GF-D8 (cell line): ENCODE results near the gene UST.
"Not testable (repeated sequence)": the region's sequence is repeated elsewhere in the genome, so short reads cannot be mapped to it uniquely, and the experiment has no call there.

ENCODE experiments used
- DNase-seq: peaks from one replicate; lab custom pipeline; 2025; lab: John Stamatoyannopoulos, UW

The UST gene

DNA sequence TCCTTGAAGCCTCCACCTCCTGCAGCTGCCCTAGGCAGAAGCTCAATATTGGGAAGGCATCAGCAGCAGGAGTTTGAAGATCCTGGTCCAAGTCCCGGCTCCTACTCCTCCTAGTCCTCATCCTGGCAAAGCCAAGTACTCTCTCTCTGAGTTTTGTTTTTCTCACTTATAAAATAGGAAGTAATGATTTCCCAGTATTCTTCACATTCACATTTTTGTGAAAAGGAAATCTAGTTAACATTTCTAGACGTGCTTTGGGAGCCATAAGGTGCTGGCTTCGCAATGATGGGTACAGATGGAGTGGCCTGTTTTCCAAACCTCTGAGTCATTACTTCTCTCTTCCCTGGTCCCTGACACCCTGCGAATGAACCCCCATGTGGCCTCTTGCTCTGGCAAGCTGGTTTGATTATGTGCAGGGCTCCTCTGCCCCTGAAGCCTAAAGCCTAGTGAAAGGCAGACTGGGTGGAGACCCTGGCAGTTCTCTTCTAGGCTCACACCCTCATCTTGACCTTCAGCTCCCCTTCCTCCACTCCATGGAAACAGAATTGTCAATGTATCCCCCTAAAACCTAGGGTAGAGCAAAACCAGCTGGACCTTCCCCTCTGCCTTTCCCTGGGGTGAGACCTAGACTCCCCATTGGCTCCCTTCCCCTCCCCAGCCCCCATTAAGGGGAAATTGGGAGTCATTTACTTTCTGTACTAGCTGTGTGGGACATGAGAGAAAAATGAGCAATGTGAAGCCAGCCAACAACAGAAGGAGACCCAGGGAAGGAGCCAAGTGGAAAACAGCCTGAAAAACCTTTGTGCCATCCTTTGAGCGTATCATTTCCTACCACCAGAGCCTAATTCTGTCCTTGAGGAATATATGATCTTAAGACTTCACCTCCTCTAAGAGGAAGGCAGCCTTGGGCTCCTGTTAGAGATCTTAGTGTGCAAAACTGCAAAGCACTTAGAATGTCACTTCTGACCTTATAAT lies 158.4 kb downstream of the UST start:
- no peak for DNase-seq

GRCh38 chr6:148905901-148906300 lies 159.1 kb downstream of the UST start:
- DNase-seq = no peak

DNA sequence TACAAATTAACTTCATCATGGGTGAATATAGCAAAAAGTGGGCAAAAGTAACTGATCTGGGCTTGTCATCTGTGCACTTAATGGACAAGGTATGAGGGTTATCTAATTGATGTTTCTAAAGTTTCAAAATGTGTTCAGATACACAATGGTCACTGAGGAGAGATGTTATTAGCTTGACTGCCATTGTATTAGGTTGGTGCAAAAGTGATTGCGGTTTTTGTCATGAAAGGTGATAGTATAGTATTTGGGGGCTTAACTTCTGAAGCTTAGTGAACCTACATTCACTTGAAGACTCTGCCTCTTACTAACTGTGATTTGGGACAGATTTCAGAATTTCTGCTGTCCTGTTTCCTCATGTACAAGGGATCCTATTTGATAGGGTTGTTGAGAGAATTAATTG lies 159.6 kb downstream of the UST start:
- DNase-seq = no peak

DNA sequence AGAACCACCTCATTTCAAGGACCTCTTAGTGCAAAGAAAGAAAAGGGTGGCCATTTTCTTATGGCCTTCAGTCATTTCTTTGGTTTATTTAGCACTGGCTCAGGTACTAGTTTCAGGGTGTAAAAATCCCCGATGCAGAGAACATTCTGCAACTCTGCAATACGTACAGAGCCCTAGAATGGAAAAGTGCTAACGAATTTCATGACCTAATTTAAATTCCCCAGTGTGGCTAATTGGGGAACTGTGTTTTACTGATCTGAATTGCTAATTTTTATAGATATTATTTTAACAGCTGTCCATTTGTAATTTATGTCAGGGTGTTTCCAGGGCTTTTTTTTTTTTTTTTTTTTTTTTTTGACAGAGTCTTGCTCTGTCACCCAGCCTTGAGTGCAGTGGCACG lies 160.7 kb downstream of the UST start:
- DNase-seq = no peak

- no peak for DNase-seq
Measured at GRCh38 chr6:148912252-148912651, 165.4 kb downstream of the UST start.

GRCh38 chr6:148915810-148916209 lies 169.0 kb downstream of the UST start:
- no peak for DNase-seq

DNA sequence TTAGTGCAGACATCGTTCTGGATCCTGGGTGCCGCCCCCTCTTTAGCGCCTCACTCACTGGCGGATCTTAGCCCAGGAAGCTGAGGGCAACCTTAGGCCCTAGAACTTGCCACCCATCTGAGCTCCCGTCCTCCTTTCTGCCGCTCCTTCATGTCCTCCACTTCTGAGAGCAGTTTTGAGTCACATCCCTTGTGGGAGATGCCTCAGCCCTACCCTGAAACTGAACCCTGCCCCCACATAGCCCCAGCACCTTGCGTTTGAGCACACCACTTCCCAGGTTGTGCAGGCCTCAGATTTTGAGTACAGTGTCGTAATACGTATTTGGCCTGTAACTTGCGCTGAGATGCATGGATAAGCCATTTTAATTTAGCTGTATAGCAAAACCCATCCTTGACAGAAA lies 169.7 kb downstream of the UST start:
- not testable (repeated sequence) for DNase-seq

DNA sequence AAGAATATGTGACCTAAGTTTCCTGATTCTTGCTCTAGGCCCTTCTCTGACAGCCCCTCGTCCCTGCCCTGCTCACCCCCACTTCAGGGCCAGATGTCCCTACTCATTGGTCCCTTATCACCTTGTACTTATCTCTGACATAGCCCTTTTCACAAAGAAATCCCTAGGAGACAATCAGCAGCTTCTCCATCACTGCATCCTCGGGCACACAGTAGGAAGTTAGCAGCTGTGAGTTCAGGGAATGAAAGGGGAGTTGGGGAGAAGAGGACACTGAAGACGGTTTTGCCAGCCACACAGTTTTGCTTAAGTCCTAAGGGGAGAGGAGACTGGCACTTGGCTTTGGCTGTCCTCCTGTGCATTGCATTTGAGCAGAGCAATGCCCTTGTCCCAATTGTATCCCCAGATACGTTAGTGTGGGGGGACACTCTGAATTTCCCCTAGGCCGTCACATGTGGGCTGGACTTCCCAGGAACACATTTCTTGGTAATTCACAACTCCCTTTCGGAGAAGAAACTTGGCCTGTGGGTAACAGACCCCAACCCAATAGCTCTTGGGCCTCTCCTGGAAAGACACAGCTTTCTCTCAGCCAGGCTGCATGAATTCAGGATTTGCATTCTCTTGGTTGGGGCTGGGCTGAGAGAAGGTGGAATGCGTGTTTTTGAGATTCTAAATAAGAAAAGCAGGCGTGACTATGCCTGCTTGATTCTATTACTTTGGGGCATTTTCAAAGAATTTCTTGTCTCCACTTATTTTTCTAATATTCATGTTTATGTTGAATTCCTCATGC lies 177.6 kb downstream of the UST start:
- DNase-seq = no peak

DNA sequence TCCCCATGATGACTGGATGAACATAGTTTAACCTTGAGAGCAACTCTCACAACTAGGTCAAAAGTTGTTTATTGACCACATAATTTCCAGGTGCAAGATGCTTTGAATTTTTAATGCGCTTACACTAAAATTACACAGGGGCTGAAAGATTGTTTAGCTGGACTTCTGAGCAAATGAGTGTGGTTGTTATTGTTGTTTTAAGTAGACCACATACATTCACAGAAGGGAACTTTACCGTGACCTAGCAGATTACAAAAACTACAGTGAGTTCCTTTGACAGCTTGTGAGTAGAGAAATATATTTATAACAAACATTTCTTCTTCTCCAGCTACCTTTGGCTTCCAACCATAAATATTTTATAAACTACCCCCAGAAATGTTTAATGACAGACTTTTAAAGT lies 178.9 kb downstream of the UST start:
- no peak for DNase-seq

- no peak for DNase-seq
Measured at GRCh38 chr6:148926478-148926877, 179.6 kb downstream of the UST start.

GRCh38 chr6:148927586-148927985 lies 180.8 kb downstream of the UST start:
- DNase-seq = no peak

- no peak for DNase-seq
Measured at GRCh38 chr6:148928811-148929210, 182.0 kb downstream of the UST start.

GRCh38 chr6:148932208-148932607 lies 185.4 kb downstream of the UST start:
- no peak for DNase-seq

DNA sequence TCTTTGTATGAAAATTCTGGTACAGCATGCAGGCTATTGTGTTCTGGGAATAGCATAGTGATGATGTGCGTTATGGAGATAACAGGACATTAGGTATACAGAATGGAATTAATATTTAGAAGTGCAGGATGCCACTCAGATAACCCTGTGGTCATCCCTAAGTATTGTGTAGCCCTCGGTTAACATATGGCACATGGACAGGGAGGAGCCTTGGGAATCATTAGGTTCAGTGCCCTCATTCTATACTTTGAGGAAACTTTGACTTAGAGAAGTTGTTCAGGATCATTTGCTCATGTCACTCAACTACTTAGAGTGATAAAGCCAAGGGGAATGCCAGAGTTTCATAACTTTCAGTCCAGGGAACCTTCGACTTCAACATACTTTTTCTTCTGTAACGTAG lies 185.9 kb downstream of the UST start:
- no peak for DNase-seq

DNA sequence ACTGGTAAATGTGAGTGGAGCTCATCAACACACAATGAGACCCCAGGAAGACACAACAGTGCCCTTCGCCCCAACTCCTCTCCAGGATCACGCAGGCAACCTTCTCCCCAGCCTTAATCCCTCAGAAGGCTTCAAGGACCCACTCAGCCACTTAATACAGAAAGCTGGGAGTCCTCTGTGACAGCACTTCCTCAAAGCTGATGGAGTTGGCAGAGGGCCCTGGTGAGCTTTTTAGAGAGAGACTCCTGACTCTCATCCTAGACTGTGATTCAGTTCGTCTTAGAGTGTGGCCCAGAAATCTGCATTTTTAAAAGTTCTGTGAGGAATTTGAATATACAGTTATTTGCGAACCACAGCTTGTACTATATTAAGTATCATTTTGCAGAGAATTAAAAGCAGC lies 187.7 kb downstream of the UST start:
- DNase-seq = no peak

DNA sequence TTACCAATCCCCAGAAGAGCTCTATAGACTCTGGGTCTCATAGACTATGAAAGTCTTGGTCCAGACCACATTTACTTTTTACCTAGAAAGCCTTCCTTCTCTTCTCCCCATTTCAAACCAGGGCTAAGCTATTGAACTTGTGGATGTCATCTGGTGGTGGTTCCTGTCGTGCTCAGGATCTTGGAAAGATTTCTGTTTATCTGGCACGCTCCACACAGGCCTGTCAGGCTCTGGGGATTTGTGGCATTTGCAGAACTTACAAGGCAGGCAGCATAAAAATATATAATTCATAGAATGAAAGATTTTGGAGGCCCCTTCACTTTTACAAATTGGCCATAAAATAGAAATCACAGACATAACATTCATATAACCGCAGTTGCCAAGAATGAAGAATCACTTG lies 188.1 kb downstream of the UST start:
- no peak for DNase-seq

- DNase-seq = no peak
Measured at GRCh38 chr6:148935705-148936435, 189.0 kb downstream of the UST start.

GRCh38 chr6:148943451-148943850 lies 196.6 kb downstream of the UST start:
- DNase-seq = no peak

DNA sequence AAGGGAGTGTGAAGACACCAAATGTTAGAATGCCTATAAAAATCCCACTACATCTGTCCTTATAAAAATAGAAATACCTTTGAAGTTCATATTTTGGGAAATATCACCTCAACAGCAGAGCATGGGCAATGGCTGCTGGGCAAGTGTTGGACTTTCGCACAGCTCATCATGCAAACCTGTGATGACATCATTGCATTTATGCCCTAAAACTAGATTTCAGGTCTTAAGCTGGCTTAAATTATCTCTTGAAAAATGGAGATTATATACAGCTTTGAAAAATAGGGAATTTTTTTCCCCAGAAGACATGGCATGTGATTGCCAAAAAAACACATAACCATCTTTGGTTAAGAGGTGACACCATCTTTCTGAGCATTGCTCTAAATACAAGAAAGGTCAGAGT lies 197.8 kb downstream of the UST start:
- DNase-seq = no peak

DNA sequence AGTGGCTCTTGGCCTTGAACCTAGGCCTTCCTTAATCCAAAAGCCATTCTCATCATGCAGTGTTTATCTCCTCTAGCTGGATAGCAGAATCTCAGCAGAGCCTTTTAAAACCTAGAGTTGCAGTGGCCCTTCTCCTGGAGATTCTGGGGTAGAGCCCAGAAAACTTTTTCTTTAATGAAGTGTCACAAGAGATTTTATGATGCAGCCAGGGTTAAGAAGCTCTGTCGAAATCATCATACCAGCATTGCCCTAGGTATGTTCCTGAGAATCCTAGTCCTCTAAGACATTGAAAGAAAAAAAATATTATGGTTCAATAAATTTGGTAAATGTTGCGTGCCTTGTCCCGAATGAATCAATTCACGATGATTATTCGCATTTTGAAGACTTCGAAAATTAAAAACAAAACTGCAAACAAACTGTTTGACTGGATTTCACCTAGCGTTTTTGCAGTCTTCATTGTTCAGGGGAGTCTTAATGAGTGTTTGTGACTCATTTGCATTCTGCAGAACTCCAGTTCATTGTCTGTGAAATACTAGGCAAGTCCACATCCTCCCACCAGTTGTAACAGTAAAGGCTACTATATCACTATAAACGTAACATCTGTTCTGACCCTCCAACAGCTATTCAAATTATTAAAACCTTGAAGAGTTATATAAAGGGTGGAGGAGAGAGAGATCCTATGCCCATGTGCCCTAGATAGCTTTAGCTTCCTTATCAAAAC lies 198.6 kb downstream of the UST start:
- no peak for DNase-seq

DNA sequence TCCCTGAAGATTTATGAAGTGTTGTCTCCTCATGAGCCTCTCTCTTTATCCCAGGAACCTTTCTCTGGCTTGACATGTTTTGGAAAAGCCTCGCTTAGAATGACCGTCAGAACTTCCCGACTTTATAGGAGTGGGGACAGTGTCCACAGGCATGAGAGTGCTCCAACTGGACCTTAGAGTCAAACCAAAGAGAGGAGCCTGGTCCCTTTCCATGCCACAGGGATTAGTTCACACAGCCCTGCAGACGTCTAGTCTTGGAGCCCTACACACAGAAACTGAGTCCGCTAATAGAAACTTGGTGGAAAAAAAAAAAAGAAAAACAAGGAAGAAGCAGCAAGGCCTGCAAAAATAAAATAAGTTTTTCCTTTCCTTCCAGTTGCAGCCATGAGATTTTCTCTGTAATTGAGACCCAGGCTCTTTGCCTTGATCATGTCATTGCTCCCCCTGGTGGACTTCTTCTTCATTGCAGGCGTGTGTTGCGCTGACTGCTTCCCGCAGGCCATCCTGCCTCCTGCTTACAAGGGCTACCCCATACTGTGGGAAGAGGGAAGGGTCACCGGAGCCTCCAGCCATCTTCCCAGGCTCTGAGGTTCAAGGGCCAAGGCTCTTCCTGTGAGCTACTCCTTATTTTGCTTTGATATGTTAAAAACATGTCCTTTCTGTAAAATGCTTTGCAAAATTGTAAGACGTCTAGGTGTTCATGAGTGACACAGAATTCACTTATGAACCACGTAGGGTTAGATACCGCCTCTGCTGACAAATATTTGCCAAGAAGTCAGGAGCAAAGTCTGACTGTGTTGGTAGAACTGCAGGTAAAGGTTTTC lies 201.0 kb downstream of the UST start:
- DNase-seq = peak; percentile 1
